ENCODE results near the gene CDC123.
"Not testable (repeated sequence)": the region's sequence is repeated elsewhere in the genome, so short reads cannot be mapped to it uniquely, and the experiment has no call there.

Gene CDC123

DNA sequence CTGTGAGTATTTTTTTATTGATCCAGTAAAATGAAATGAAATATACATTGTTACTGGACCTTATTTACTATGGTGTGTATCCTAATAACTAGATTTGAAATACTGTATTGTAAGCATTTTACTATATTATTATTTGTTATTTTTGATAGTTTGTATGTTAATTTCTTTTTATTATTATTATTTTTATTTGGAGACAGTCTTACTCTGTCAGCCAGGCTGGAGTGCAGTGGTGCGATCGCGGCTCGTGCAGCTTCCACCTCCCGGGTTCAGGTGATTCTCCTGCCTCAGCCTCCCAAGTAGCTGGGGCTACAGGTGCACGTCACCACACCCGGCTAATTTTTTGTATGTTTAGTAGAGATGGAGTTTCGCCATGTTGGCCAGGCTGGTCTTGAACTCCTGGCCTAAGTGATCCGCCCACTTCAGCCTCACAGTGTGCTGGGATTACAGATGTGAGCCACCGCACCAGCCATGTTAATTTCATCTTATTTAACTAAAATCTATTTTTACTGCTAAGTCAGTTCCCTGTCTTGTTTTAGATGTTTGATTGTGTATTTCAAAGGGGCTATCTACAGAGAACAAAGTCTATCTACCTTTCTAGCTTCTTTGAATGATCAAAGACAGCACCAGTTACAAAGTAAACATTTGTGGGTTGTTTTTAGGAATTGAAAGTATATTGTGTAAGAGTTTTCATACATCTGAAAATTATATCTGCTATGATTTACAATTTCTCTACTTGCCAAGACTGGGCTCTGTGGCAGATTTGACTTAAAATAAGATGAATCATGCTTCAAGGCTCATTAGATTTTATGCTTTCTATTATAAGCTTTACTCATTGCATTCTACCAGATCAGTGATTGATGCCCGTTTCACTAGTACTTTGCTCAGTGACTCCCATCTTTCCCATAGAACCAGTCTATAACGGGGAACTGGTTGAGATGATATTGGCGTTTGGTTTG, 41.6 kb downstream of the CDC123 start:
- DNase-seq: no peak

- DNase-seq: no peak
Measured at GRCh38 chr10:12238821-12239220, 42.8 kb downstream of the CDC123 start.

DNA sequence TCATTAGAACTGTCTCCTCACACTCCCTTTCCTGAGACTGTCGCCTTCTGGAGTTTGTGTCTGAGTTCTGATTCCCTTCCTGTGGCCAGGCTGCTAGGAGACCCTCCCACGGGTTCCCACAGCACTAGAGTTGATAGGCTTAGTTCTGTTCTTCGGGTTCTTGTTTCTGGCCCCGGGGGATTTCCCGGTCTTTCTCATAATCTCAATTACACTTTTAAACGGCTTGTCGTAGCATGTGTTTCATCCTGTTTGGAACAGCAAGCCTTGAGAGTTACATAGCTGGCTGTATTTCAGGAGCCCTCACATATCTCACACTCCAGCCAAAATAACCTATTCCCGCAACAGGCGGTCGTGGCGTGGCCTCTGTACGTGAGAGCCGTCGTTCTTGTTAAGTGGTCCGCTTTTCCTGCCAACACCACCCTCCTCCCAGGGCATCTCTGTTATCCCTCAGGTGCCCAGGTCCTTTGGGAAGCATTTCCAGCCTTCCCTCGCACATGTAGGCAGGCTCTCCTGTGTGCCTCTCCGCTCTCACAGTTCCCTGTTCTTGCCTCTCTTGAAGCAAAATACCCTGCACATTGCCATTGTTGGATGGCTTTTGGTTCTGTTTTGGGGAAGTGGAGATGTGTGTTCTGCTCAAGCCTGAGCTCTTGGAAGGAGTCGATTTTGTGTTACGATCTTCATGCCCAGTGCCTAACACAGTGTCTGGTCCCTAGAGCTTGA, 46.0 kb downstream of the CDC123 start:
- peak; percentile 30 to 63 for DNase-seq

DNA sequence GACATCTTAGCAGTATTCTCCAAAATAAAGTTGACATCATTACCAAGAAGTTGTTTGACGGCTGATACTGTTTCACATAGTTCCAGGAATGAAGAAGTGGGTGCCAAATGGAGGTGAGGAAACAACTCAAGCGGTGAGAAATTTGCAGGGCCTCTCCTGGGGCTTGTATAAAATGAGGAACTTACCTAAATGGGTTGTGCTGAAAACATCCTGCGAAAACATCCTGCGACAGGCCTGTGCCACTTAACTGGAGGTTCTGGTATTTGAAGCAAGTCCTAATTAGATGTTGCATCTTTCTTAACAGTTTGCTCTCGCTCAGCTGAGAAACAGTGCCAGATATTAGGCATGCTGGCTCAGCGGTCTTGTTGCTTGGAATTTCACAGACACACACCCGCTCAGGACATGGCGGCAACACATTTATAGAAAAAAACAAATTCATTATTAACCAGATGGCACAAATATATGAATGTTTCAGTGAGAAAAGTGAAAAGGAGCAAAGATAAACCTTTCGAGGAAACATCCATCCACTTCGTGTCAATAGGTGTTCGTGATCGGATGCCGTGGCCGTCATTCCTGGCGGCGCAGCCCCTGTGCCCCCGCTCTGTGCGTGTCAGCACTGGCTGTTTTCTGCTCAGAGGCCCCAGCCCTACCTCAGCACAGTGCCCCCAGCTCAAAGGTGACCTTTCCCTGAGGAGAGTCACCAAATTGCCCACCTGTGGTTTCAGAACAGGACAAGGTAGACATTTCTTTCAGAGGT, 48.1 kb downstream of the CDC123 start:
- no peak for DNase-seq

GRCh38 chr10:12250181-12250580, 54.2 kb downstream of the CDC123 start:
- no peak for DNase-seq

DNA sequence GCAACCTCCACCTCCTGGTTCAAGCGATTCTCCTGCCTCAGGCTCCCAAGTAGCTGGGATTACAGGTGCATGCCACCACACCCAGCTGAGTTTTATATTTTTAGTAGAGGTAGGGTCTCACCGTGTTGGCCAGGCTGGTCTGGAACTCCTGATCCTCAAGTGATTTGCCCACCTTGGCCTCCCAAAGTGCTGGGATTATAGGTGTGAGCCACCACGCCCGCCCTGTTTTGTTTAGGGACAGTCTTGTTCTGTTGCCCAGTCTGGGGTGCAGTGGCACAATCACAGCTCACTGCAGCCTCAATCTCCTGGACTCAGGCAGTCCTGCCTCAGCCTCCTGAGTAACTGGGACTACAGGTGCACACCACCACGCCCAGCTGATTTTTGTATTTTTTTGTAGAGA, 54.7 kb downstream of the CDC123 start:
- DNase-seq: not testable (repeated sequence)

- no peak for DNase-seq
Measured at GRCh38 chr10:12251581-12251980, 55.6 kb downstream of the CDC123 start.

DNA sequence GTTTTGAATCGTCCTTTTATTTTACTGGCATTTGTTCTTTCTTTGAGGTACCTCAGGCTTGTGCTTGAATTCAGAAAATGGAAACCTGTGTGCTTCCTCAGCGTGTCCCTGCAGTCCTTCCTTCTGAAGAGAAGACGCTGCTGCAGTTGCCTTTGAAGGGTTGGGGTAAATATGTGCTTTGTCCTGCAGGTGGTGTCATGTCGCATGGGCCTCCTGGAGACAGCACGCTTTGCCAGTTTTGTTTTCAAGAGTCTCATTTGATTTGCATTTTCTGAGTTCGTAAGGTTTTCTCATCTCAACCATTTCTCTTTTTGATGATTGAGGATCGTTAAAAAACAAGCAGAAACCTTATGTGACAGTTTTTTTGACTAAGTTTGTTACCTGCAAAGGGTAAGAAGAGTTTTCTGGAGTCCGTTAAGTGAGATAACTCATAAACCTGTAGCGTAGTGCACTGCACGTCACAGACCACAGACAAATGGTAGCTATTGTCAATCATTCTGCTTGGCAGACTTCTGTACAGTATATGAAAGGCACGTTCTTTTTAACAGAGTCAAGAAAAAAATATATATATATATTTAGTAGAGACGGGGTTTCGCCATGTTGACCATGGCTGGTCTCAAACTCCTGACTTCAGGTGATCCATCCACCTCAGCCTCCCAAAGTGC, 57.0 kb downstream of the CDC123 start:
- DNase-seq: no peak

GRCh38 chr10:12255048-12255447, 59.1 kb downstream of the CDC123 start:
- DNase-seq: no peak

- no peak for DNase-seq
Measured at GRCh38 chr10:12259988-12260387, 64.0 kb downstream of the CDC123 start.

- DNase-seq: no peak
Measured at GRCh38 chr10:12262278-12262981, 66.4 kb downstream of the CDC123 start.

DNA sequence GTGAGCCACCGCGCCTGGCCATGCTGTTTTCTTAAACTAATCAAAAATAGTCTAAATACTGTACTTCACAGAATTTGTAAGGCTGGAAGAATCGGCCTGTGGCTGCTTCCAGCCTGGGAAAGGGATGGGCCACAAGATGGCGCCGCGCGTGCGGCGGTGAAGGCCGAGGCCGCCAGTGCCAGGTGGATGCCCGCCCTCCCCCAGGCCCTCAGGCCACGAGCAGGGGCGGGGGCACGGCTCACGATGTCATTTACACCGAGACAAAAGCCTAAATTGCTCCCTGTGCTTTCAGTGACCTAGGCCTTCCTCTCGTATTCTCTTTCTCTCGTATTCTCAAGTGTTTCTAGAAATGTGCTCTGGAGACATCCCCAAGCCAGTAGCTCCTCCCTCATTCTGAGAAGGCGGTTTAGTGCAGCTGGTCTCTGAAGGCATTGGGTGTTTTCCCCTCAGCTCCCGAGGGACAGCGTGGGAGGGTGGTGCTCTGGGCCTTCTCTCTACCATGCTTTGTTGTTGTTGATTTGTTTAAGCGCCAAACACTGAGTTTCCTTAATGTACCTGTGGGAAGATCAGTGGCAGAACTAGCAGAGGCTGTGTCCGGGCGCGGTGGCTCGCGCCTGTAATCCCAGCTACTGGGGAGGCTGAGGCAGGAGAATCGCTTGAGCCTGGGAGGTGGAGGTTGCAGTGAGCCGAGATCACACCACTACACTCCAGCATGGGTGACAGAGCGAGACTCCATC, 68.4 kb downstream of the CDC123 start:
- peak; percentile 66 to 69 for DNase-seq

- DNase-seq: no peak
Measured at GRCh38 chr10:12269056-12269455, 73.1 kb downstream of the CDC123 start.

DNA sequence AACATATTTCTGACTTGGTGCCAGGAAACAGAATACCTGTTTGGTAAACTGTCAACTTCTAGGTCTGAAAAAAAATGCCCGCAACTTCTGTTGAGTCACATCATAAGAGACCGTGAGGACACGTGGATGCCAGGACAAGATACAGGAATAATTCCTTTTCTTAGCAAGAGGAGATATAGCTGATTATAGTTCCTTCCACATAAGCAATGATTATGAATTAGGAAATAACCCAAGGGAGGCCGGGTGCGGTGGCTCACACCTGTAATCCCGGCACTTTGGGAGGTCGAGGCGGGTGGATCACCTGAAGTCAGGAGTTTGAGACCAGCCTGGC, 75.2 kb downstream of the CDC123 start:
- no peak for DNase-seq

DNA sequence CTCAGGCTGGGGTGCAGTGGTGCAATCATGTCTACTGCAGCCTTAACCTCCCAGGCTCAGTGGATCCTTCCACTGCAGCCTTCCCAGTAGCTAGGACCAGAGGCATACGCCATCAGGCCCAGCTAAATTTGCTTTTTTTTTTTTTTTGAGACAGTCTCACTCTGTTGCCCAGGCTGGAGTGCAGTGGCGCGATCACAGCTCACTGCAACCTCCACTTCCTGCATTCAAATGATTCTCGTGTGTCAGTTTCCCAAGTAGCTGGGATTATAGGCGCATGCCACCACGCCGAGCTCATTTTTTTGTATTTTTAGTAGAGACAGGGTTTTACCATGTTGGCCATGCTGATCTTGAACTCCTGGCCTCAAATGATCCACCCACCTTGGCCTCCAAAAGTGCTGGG, 81.9 kb downstream of the CDC123 start:
- not testable (repeated sequence) for DNase-seq

- no peak for DNase-seq
Measured at GRCh38 chr10:12279281-12279680, 83.3 kb downstream of the CDC123 start.

- DNase-seq: no peak
Measured at GRCh38 chr10:12287772-12288171, 91.8 kb downstream of the CDC123 start.

DNA sequence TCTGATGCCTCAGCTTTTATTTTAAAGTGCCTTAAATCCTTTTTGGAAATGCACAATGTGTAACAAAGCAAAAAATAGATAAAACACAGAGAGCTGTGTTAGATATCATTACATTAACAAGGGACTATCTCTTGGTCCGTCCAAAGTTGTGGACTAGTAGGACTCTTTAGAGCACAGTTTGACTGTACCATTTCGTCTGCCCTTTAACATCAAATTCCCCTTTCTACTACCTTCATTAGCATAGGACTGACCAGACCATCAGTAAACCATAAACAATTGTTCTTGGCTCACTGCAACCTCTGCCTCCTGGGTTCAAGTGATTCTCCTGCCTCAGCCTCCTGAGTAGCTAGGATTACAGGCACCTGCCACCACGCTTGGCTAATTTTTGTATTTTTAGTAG, 101.8 kb downstream of the CDC123 start:
- not testable (repeated sequence) for DNase-seq

GRCh38 chr10:12299222-12299965, 103.4 kb downstream of the CDC123 start:
- no peak for DNase-seq
